ENCODE results near the gene NAALADL2.

DNA sequence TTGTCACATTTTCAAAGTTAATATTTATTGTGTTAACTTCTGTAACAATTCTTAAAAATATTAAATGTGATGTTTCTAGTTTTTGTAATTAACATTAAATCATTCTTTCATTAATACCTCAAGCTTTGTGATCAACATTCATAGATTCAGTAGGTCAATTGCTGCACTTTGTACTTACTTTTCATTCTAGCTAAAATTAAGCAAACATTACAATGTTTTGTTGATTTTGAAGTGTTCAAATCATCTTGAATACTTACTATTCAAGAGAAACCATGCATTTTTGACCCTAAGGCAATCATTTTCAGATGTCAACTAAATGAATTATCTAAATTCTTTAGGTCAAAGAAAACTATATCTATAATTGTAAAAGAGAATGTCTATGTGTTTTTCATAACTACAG is 933.1 kb downstream of the NAALADL2 start:
- TF ChIP-seq, protein P1, sequence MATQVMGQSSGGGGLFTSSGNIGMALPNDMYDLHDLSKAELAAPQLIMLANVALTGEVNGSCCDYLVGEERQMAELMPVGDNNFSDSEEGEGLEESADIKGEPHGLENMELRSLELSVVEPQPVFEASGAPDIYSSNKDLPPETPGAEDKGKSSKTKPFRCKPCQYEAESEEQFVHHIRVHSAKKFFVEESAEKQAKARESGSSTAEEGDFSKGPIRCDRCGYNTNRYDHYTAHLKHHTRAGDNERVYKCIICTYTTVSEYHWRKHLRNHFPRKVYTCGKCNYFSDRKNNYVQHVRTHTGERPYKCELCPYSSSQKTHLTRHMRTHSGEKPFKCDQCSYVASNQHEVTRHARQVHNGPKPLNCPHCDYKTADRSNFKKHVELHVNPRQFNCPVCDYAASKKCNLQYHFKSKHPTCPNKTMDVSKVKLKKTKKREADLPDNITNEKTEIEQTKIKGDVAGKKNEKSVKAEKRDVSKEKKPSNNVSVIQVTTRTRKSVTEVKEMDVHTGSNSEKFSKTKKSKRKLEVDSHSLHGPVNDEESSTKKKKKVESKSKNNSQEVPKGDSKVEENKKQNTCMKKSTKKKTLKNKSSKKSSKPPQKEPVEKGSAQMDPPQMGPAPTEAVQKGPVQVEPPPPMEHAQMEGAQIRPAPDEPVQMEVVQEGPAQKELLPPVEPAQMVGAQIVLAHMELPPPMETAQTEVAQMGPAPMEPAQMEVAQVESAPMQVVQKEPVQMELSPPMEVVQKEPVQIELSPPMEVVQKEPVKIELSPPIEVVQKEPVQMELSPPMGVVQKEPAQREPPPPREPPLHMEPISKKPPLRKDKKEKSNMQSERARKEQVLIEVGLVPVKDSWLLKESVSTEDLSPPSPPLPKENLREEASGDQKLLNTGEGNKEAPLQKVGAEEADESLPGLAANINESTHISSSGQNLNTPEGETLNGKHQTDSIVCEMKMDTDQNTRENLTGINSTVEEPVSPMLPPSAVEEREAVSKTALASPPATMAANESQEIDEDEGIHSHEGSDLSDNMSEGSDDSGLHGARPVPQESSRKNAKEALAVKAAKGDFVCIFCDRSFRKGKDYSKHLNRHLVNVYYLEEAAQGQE (IDR thresholded peaks at IDR 0.05; ENCODE audit: borderline replicate concordance): no peak
- TF ChIP-seq, protein P2, sequence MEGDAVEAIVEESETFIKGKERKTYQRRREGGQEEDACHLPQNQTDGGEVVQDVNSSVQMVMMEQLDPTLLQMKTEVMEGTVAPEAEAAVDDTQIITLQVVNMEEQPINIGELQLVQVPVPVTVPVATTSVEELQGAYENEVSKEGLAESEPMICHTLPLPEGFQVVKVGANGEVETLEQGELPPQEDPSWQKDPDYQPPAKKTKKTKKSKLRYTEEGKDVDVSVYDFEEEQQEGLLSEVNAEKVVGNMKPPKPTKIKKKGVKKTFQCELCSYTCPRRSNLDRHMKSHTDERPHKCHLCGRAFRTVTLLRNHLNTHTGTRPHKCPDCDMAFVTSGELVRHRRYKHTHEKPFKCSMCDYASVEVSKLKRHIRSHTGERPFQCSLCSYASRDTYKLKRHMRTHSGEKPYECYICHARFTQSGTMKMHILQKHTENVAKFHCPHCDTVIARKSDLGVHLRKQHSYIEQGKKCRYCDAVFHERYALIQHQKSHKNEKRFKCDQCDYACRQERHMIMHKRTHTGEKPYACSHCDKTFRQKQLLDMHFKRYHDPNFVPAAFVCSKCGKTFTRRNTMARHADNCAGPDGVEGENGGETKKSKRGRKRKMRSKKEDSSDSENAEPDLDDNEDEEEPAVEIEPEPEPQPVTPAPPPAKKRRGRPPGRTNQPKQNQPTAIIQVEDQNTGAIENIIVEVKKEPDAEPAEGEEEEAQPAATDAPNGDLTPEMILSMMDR (IDR thresholded peaks at IDR 0.05; ENCODE audit: poor library complexity, severe bottlenecking): no peak
- TF ChIP-seq POLR2AphosphoS5 (IDR thresholded peaks at IDR 0.05) (no peak), RAD21 (conservative IDR thresholded peaks at IDR 0.05) (no peak), MXI1 (conservative IDR thresholded peaks at IDR 0.05; ENCODE audit: poor library complexity, severe bottlenecking) (no peak)
